ENCODE results near the gene ACAP2.
"Not testable (repeated sequence)": the region's sequence is repeated elsewhere in the genome, so short reads cannot be mapped to it uniquely, and the experiment has no call there.

Gene ACAP2

DNA sequence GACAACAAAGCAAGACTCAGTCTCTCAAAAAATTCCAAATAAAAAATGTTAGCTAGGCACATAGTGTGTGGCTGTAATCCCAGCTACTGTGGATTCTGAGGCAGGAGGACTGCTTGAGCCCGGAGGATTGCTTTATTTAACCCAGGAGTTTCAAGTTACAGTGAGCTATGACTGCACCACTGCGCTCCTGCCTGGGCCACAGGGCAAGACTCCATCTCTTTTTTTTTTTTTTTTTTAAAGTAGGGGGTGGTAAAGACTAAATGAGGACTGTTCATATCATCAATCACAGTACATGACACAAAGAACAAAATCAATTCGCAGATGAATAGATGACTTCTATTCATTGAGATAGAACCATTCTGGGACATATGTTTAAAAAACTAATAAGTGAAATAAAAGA, 48.1 kb downstream of the ACAP2 start:
- DNase-seq (ENCODE audit: low read depth in 2 of 2, low spot score in 1 of 2), result no peak

DNA sequence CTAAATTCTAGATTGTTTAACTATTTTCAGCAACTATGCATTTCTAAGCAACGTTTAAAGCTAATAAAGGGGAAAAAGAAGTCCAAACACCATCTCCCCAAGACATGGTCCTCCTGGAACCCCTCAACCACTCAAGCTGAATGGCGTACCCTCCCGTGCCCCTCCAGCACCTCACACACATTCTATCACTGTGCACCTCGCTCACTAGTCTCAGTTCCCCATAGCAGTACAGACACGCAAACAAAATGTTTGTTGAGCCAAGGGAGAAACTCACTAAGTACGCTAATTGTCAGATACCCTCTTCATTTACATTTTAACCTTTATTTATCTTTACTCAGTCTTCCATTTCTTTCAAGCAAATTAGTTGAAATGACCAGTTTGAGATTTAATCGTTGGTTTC, 48.8 kb downstream of the ACAP2 start:
- no peak for DNase-seq (ENCODE audit: low read depth in 2 of 2, low spot score in 1 of 2)

DNA sequence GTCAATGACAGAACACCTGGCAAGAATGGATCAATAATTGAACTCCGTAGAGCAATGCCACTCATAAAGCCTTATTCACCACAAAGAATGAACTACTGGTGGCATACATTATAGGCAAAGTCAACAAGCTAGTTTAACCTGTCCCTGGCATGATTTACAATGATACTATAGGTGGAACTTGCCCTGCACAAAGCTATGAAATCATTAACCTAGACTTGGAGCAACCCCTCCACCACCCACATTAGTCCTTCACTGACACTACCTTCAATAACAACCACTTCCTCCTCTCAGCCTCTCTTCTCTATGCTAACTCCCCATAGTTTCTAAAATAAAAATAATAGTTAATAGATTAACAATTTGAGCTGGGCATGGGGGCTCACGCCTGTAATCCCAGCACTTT, 54.4 kb downstream of the ACAP2 start:
- no peak for DNase-seq (ENCODE audit: low read depth in 2 of 2, low spot score in 1 of 2)

DNA sequence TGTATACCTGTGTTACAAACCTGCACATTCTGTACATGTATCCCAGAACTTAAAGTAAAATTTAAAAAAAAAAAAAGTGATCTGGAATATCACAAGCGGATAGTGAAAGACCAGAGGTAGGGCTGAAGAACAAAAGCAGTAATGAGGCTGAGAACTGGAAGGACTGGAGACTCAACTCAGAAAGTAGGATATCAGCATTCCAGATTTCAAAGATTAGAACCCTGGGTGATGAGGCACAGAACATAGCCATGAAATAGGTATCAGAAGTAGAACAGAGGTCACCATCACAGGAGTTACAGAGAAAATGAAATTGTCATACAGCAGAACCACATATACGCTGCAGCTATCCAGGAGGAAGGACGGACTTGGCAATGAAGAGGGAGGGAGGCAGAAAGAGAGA, 56.1 kb downstream of the ACAP2 start:
- no peak for DNase-seq (ENCODE audit: low read depth in 2 of 2, low spot score in 1 of 2)

DNA sequence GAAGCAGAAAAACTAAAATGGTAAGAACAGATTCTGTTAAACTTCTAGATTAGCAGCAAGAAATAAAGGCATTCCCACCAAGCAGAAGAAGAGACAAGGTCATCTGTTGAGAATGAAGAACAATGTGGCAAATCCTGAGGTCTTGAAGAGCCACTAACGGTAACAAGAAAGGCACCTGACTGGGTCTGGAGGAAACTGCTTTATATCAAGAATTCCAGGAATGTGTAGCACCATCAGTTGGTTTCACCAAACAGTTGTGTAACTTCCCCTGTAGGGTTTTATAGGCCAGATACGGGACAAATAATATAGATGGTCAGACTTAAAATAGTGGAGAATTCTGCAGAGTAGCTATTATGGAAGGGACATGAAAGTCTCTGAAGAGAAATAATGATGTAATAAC, 57.3 kb downstream of the ACAP2 start:
- no peak for DNase-seq (ENCODE audit: low read depth in 2 of 2, low spot score in 1 of 2)

DNA sequence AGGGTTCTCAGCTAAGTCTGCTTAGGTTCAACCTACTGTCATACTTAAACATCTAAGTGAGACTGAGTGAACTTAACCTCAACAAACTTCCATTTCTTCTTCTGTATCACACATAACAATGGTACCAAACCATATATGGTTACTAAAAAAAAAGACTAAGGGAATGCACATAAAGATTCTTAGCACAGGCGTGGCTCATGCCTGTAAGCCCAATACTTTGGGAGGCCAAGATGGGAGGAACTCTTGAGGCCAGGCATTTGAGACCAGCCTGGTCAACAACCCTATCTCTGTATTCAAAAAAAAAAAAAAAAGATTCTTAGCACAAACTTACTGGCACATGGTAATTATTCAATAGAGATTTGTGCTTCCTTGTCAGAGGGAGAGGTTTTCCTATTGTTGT, 57.9 kb downstream of the ACAP2 start:
- no peak for DNase-seq (ENCODE audit: low read depth in 2 of 2, low spot score in 1 of 2)

DNA sequence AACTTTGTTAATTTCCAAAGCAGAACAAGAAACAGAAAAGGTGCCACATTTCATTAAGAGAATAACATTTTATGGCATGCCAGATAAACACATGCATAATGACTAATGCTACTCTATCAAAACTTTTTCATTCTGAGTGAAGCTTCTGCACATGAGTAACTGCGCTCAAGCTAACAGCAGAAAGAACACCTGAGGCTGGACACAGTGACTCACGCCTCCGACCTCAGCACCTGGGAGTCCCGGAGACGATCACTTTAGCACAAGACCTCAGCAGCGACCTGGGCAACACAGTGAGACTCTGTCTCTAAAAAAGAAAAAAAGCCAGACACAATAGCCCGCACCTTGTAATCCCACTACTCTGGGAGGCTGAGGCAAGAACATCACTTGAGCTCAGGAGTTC, 70.6 kb downstream of the ACAP2 start:
- DNase-seq (ENCODE audit: low read depth in 2 of 2, low spot score in 1 of 2), result no peak

DNA sequence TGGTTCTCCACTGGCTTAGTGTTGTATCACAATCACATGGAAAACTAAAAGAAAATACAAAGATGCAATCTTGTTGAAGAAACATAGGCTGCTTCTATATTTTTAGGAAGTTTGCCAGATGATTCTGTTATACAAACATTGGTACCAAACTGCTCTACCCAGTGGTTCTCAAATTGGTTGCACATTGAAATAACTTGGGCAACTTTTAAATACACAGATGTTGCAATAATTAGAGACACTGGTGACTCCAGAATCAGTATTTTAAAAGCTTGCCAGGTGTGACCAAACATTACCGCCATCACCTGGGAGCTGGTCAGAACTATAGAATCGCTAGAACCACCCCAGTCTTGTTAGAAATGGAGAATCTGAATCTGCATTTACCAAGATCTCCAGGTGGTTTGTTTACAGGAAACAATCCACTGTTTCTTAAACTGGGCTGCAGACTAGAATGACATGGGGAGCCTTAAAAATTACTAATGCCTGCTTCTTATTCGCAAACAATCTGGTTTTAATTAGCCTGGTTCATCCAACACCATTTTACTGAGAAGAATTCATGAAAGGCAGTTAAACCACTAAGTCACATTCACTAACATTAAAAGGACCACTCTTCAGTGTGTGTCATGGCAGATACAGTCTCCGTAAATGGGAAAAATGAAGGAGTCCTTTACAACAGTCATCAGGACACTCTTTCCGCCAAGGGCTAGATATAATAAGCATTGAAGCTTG, 76.5 kb downstream of the ACAP2 start:
- no peak for DNase-seq (ENCODE audit: low read depth in 2 of 2, low spot score in 1 of 2)

DNA sequence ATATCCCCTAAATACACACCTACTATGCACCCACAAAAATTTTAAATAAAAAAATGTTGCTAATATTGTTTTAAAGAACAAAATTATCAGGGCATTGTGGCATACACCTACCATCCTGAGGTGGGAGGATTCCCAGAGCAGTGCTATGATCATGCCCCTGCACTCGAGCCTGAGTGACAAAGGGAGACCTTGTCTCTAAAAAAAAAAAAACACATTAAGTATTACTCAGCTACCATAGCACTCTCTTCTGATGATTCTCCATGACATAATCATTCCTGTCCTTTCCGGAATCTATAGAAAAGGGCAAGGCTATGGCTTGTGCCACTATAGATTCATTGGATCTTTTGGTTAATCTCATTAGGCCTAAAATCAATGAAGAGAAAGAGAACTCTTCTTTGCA, 77.4 kb downstream of the ACAP2 start:
- no peak for DNase-seq (ENCODE audit: low read depth in 2 of 2, low spot score in 1 of 2)

DNA sequence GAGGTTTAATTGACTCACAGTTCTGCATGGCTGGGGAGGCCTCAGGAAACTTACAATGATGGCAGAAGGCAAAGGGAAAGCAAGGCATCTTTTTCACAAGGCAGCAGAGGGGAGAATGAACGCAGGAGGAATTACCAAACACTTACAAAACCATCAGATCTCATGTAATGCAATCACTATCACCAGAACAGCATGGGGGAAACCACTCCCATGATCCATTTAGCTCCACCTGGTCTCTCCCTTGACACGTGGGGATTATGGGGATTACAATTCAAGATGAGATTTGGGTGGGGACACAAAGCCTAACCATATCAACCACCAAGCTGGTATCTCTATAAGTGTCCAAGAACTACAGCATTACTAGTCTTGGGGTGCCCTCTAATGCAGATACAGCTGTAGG, 85.0 kb downstream of the ACAP2 start:
- DNase-seq (ENCODE audit: low read depth in 2 of 2, low spot score in 1 of 2), result not testable (repeated sequence)

DNA sequence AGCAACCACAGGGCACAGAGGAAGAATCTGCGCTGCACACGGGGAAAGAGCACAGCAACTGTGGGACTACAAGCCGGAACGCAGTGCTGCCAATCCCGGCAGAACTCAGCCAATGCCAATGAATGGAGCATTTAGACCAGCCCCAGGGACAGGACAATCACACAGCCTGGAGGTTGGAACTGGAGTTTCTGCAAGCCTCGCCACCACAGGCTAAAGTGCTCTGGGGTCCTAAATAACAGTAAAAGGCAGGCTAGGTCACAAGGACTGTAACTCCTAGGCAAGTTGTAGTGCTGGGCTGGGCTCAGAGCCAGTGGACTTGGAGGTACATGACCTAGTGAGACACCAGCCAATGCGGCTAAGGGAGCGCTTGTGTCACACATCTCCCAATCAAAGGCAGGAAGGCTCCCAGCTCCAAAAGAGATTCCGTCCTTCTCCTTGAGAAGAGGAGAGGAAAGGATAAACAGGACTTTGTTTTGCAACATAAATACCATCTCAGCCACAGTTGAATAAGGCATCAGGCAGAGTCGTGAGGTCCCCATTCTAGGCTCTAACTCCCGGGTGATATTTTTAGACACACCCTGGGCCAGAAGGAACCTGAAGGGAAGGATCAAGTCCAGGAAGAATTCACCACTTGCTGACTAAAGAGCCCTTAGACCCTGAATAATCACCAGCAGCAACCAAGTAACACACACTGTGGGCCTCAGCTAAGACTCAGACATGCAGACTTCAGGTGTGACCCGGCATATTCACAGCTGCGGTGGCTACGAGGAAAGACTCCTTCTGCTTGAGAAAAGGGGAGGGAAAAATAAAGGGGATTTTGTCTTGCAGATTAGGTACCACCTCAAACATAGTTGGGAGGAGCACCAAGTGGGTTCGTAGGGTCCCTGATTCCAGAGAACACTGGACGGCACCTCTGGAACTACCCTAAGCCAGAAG, 86.4 kb downstream of the ACAP2 start:
- no peak for DNase-seq (ENCODE audit: low read depth in 2 of 2, low spot score in 1 of 2)

DNA sequence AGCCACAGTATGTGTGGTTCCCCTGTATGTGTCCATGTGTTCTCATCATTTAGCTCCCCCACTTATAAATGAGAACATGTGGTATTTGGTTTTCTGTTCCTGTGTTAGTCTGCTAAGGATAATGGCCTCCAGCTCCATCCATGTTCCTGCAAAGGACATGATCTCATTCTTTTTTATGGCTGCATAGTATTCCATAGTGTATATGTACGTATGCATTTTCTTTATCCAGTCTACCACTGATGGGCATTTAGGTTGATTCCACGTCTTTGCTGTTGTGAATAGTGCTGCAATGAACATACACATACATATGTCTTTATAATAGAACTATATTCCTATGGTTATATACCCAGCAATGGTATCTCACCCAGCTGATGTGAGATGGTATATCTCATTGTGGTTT, 88.8 kb downstream of the ACAP2 start:
- not testable (repeated sequence) for DNase-seq (ENCODE audit: low read depth in 2 of 2, low spot score in 1 of 2)

DNA sequence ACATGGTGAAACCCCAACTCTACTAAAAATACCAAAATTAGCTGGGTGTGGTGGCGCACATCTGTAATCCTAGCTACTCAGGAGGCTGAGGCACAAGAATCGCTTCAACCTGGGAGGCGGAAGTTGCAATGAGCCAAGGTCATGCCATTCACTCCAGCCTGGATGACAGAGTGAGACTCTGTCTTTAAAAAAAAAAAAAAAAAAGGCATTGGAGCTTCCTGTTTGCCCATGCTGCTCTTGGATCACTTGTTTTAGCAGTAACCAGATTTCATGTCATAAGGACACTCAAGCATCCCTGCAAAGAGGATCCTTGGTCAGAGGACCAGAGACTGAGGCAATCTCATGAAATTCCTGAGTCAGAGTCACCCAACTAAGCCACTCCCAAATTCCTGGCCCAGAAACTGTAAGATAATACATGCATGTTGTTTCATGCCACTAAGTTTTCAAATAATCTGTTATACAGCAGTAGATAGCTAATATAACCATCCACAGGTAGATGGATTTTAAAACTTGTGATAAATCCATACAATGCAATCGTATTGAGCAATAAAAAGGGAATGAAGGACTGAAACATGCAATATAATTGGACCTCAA, 89.8 kb downstream of the ACAP2 start:
- DNase-seq (ENCODE audit: low read depth in 2 of 2, low spot score in 1 of 2), result no peak

DNA sequence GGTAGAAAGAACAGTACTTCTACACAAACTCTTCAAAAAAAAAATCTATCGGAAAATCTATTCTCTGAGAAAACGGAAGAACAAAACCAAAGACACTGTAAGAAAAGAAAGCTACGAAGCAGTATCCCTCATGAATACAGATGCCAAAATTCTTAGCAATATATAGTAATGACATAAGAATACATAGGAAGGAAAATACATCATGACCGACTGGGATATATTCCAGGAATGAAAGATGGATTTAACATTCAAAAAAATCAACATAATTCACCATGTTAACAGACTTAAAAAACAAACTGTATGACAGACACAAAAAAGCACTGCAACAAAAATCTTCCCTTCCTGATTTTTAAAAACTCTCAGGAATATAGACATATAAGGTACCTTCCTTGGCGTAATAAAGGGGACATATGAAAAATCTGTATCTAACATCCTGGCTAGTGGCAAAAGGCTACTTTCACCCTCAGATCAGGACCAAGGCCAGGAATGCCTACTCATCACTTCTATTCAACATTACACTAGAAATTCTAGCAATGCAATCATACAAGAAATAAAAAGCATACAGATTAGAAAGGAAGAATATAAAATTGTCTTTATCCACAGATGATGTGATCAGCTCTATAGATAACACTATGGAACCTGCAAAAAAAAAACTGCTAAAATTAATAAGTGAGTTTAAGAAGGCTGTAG, 94.2 kb downstream of the ACAP2 start:
- no peak for DNase-seq (ENCODE audit: low read depth in 2 of 2, low spot score in 1 of 2)

DNA sequence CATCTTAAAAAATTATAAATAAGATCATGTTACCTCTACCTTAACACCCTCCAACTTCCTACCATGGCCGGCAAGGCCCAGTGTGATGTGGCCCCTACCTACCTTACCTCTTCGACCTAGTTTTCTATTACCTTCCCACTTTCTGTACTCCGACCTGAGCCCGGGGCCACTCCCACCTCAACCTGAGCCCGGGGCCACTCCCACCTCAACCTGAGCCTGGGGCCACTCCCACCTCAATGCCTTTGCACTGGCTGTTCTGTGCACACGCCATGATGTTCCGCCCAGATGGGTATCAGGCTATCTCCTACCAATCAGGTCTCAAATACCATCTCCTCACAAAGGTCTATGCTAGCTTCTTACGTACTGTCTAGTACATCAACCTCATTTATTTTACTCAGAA, 105.1 kb downstream of the ACAP2 start:
- no peak for DNase-seq (ENCODE audit: low read depth in 2 of 2, low spot score in 1 of 2)

DNA sequence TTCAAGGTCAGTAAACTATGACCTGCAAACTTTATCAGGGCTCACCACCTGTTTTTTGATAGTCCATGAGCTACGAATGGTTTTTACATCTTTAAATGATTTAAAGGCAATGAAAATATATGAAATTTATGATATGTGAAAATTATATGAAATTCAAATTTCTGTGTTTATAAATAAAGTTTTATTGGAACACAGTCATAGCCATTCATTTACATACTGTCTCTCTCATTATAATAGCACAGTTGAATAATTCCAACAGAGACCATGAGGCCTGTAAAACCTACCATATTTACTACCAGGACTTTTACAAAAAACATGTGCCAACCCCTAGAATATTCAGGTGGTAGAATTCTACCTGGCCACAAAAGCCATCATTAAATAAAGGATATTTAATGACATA, 107.9 kb downstream of the ACAP2 start:
- no peak for DNase-seq (ENCODE audit: low read depth in 2 of 2, low spot score in 1 of 2)

DNA sequence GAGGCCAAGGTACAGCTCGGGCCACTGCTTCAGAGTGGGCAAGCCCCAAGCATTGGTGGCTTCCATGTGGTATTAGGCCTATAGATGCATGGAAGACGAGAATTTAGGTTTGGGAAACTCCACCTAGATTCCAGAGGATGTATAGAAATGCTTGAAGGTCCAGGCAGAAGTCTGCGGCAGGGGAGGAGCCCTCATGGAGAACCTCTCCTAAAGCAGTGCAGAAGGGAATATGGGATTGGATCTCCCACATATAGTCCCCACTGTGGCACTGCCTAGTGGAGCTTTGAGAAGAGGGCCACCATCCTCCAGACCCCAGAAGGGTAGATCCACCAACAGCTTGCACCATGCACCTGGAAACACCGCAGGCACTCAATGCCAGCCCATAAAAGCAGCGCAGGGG, 123.8 kb downstream of the ACAP2 start:
- DNase-seq (ENCODE audit: low read depth in 2 of 2, low spot score in 1 of 2), result no peak

DNA sequence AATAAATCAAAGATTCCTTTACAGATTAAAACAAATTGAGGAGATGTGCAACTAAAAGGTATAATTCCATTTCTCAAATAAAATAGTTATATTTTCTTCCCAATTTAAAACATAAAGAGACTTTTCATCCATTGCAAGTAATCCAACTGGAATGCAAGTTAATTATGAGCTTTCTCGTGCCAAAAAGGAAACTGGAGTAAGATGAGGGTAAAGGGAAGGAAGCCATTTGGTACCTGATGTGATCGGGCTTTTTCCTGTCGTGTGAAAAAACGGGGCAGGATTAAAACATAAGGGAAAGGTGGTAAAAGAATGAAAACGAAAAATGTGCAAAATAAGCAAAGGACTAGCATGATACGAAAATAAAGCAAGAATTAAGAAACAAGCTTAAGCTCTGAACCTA, 130.1 kb downstream of the ACAP2 start:
- no peak for DNase-seq (ENCODE audit: low read depth in 2 of 2, low spot score in 1 of 2)

DNA sequence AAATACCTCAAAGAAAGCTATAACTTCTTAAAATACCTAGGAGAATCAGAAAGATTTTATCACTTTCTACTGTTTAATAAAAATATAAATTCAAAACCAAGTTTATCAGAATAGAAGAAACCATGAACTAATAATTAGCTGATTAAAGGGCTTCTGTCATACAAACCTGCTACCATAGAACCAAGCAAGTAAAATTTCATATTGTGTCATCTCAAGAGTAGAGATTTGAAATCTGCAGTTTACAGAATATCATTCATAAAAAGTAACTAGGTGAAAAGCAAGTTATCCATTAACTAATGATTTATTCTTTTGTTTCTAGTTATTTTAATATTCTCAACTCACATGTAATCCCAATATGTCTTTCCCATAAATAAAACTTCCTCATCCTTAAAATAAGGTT, 135.1 kb downstream of the ACAP2 start:
- DNase-seq (ENCODE audit: low read depth in 2 of 2, low spot score in 1 of 2), result no peak

DNA sequence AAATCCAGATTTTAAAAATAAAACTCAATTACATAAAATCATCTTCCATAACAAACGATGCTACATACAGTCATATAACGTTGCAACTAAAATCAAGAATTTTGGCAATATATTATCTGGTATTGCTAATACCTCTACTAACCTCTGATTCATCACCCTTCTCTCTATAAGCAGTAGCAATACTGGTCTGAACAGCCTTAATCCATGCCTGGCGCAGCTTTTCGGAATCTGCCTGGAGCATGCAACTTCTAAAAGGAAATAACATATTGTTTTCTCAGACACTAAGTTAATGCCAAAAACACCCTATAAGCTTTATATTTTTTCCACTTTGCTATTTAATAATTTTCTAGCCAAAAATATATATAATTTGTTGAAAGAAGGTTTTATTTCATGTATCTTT, 136.5 kb downstream of the ACAP2 start:
- DNase-seq (ENCODE audit: low read depth in 2 of 2, low spot score in 1 of 2), result no peak

DNA sequence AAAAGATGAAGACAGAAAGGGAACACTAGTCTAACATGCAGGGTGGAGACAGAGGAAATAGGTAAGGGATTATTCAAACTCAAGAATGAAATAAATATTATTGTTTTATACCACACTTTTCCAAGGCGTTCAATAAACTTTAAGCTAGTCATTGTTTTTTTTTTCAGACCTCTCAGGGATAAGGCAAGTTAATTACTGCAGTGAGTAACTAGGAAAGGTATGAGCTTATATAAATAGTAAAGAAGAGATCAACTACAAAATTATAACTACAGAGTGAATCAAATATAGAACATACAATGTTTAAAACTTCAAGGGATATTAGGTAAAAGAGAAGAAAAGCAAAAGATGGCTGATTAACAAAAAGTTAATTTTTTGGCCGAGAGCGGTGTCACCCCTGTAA, 140.4 kb downstream of the ACAP2 start:
- no peak for DNase-seq (ENCODE audit: low read depth in 2 of 2, low spot score in 1 of 2)

DNA sequence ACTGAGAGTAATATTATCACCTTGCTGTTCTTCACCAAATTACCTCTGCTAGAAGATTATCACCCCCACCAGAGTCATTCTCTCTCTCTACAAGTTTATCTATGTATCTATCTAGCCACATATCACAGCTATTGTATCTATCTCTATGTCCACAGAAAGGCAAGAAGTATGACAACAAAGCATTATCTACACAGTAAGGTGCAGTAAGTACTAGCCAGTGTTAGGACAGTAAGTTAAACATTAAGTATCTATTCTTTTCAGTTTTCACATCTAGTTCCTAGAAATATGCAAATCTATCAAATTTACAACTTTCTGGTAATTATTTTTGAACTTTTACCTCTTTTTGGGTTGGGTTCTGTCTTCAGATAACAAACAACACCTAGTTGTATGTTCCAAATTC, 145.4 kb downstream of the ACAP2 start:
- DNase-seq (ENCODE audit: low read depth in 2 of 2, low spot score in 1 of 2), result no peak
